ENCODE data around the gene SMARCB1.

GRCh38 chr22:23824476-23825245, 37.9 kb downstream of the SMARCB1 start:
- TF ChIP-seq CTCF (optimal IDR thresholded peaks at IDR 0.05 in 1 of 3, IDR thresholded peaks at IDR 0.05 in 1 of 3, conservative IDR thresholded peaks at IDR 0.05 in 1 of 3; ENCODE audit: extremely low read depth in 1 of 3, insufficient read depth in 2 of 3, low read length in 3 of 3): no peak
- no peak for TF ChIP-seq EZH2 (IDR thresholded peaks at IDR 0.05; ENCODE audit: low read length)

All from keratinocyte (primary cell).